Tibial artery (tissue), 4 donors: ENCODE measurements around the gene NUCB1.

ENCODE experiments used
- DNase-seq, 2 donors: peaks; one replicate each; pipeline ENCODE4 v3.0.0-alpha.2; 2019
- H3K27ac ChIP-seq, 2 donors: fragments of 200-600 bp; sonication (generic) in 1 of 2; 1 replicate in 1 of 2; 2 replicates in 1 of 2; pipeline ENCODE4 v1.5.1; 2018 to 2019; ENCODE audit warnings: mild to moderate bottlenecking in 1 of 2
- H3K27me3 ChIP-seq, 2 donors: fragments of 200-600 bp; sonication (generic) in 1 of 2; one replicate each; pipeline versions ENCODE4 v1.5.1 to v1.6.0; 2016 to 2019
- H3K36me3 ChIP-seq, 3 donors: fragments of 200-600 bp; sonication (generic) in 2 of 3; one replicate each; pipeline ENCODE4 v1.5.1; 2016 to 2019; ENCODE audit warnings: mild to moderate bottlenecking in 2 of 3
- H3K4me1 ChIP-seq, 4 donors: fragments of 200-600 bp; sonication (generic) in 2 of 4; 1 replicate in 3 of 4; 2 replicates in 1 of 4; pipeline ENCODE4 v1.5.1; 2016 to 2019
- H3K4me3 ChIP-seq, 2 donors: fragments of 200-600 bp; sonication (generic) in 1 of 2; 1 replicate in 1 of 2; 2 replicates in 1 of 2; pipeline ENCODE4 v1.5.1; 2018 to 2019; ENCODE audit warnings: mild to moderate bottlenecking in 2 of 2
- H3K9me3 ChIP-seq, 3 donors: fragments of 200-600 bp; sonication (generic) in 1 of 3; one replicate each; pipeline ENCODE4 v1.5.1; 2016 to 2019
- CTCF ChIP-seq, 2 experiments: fragments of 200-600 bp in 1 of 2; fragments of 450-650 bp in 1 of 2; IDR thresholded peaks; one replicate each; pipeline ENCODE4 v1.5.1; 2017 to 2019; ENCODE audit warnings: antibody characterized with exemption in 2 of 2, mild to moderate bottlenecking in 1 of 2, moderate library complexity in 1 of 2
- intact Hi-C: fragments of 100-400 bp; cut with DNase I; formaldehyde crosslinking; loops from one replicate; pipeline ENCODE4 v1.15.0; 2023; ENCODE audit warnings: low total_unique reads

NUCB1 gene

DNA sequence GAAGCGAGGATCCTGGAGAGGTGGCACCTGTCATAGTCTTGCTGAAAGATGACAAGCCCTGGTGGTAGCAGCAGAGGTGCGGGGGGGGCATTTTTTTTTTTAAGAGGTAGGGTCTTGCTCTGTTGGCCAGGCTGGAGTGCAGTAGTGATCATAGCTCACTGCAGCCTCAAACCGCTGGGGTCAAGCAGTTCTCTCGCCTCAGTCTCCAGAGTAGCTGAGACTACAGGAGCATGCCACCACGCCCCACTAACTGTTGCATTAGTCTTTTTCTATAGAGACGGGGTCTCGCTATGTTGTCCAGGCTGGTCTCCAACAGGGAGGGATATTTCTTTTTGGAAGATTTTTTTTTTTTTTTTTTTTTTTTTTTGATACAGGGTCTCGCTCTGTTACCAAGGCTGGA, 57.9 kb downstream of the NUCB1 start:
- peaks cover 0 to 14% (median 0%) of the 10 kb centered on the region in 3 donors for H3K36me3 ChIP-seq
- H3K27me3 ChIP-seq, result no peaks in the 10 kb centered on the region
- H3K27ac ChIP-seq, result no peak overlapping the region
- no peak for DNase-seq
- H3K4me3 ChIP-seq, result no peak overlapping the region
- no peak for TF ChIP-seq CTCF (IDR thresholded peaks at IDR 0.05)
- H3K9me3 ChIP-seq, result no peaks in the 10 kb centered on the region
- intact Hi-C loops, result no loop called here
- peaks cover 0 to 30% (median 18%) of the 10 kb centered on the region in 4 donors for H3K4me1 ChIP-seq

- Histone ChIP-seq H3K4me3 (no peak overlapping the region), H3K27me3 (no peaks in the 10 kb centered on the region), H3K36me3 (peaks cover 0 to 14% (median 0%) of the 10 kb centered on the region in 3 donors), H3K27ac (no peak overlapping the region), H3K9me3 (no peaks in the 10 kb centered on the region), H3K4me1 (peaks cover 0 to 40% (median 30%) of the 10 kb centered on the region in 4 donors)
- TF ChIP-seq CTCF (IDR thresholded peaks at IDR 0.05), result no peak
- intact Hi-C loops, result loop anchor here (10.0 kb wide), 1 partner anchor 85 kb away; the partner anchor contains the start of gene PPP1R15A
- DNase-seq, result no peak
These were observed 59.5 kb downstream of the NUCB1 start for GRCh38 chr19:48959341-48960239.

DNA sequence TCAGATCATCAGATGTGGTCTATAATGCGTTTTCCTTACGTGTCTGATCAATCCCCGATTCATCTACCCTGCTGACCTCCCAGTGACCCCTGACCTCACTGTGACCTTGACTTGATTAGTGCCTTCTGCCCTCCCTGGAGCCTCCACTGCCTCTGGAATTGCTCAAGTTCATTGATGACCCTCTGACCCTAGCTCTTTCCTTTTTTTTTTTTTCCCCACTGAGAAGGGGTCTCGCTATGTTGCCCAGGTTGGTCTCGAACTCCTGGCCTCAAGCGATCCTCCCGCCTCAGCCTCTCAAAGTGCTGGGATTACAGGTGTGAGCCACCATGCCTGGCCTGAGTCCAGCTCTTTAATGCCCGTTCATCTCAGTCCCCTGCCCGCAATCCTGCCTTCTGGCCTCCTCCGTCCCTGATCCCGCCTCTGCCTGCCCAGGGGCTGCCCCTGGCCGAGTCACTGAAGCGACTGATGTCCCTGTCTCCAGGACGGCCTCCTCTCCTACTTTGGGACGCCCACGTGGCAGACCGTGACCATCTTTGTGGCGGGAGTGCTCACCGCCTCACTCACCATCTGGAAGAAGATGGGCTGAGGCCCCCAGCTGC, 61.0 kb downstream of the NUCB1 start:
- Histone ChIP-seq H3K4me3 (no peak overlapping the region), H3K9me3 (no peaks in the 10 kb centered on the region), H3K36me3 (peaks cover 2 to 14% (median 3%) of the 10 kb centered on the region in 3 donors), H3K27ac (peak overlapping the region in 1 of 2 donors; percentile 97), H3K27me3 (no peaks in the 10 kb centered on the region), H3K4me1 (peaks cover 0 to 32% (median 24%) of the 10 kb centered on the region in 4 donors)
- intact Hi-C loops, result loop anchor here (10.0 kb wide), 1 partner anchor 86 kb away; the partner anchor contains the start of gene PPP1R15A
- DNase-seq, result no peak
- no peak for TF ChIP-seq CTCF (IDR thresholded peaks at IDR 0.05)

DNA sequence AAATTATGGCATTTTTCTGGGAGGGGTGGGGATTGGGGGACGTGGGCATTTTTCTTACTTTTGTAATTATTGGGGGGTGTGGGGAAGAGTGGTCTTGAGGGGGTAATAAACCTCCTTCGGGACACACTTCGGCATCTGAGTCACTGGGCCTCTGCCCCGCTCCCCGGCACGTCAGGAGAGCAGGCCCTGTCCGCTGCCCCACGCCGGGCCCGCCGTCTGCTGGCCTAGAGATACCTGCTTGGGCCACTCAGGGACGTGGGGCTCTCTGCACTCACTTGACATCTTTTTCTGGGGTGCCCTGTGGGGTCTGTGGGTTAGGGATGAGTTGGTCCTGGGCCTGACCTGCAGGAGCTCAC, 61.5 kb downstream of the NUCB1 start:
- Histone ChIP-seq H3K4me1 (peaks cover 0 to 34% (median 28%) of the 10 kb centered on the region in 4 donors), H3K4me3 (no peak overlapping the region), H3K27me3 (no peaks in the 10 kb centered on the region), H3K36me3 (peaks cover 7 to 15% (median 8%) of the 10 kb centered on the region in 3 donors), H3K9me3 (no peaks in the 10 kb centered on the region), H3K27ac (peak overlapping the region; percentile 88 to 97)
- DNase-seq, result no peak
- intact Hi-C loops, result loop anchor here (10.0 kb wide), 1 partner anchor 87 kb away; the partner anchor contains the start of gene PPP1R15A
- no peak for TF ChIP-seq CTCF (IDR thresholded peaks at IDR 0.05)

DNA sequence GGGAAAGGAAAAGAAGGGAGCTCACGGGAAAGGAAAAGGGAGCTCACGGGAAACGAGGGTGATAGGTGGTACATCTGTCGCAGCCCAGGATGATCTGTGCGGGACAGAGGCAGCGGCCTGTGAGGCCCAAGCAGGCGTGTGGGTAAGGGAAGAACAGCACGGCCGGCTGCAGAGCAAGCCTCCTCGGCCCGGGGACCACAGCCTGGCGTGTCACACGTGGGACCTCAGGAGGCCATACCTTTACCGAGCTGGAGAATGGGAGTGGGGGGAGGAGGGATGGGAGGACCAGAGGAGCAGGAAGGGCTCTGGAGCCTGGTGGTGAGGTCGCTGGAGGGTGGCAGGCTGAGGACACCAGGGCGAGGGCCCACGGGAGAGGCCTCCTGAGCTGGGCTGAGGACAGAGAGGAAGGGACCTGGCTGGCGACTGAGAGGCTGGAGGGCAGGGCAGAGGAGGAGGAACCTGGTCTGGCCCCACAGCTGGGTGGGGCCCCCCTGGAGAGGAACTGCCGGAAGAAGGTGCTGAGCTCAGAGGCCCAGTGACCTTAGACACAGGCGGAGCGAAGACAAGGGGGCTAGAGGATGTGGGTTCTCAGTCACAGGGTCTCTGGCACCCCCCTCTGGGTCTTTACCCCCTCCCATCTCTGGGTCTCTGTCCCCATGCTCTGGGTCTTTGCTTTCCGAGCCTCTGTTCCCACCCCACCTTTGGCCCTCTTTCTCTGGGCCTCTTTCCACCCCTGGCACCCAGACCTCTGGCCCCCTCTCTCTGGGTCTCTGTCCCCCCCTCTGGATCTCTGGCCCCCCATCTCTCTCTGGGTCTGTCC, 62.1 kb downstream of the NUCB1 start:
- intact Hi-C loops, result loop anchor here (10.0 kb wide), 1 partner anchor 87 kb away; the partner anchor contains the start of gene PPP1R15A
- Histone ChIP-seq H3K27me3 (no peaks in the 10 kb centered on the region), H3K4me3 (no peak overlapping the region), H3K9me3 (no peaks in the 10 kb centered on the region), H3K36me3 (peaks cover 13 to 21% (median 14%) of the 10 kb centered on the region in 3 donors), H3K27ac (peak overlapping the region; percentile 88 to 97), H3K4me1 (peaks cover 0 to 40% (median 34%) of the 10 kb centered on the region in 4 donors)
- peak in 1 of 2 donors; percentile 80 for DNase-seq
- no peak for TF ChIP-seq CTCF (IDR thresholded peaks at IDR 0.05)
